ENCODE measurements around the gene LUZP4.
"Not testable (repeated sequence)": the region's sequence is repeated elsewhere in the genome, so short reads cannot be mapped to it uniquely, and the experiment has no call there.

LUZP4 gene, protein sequence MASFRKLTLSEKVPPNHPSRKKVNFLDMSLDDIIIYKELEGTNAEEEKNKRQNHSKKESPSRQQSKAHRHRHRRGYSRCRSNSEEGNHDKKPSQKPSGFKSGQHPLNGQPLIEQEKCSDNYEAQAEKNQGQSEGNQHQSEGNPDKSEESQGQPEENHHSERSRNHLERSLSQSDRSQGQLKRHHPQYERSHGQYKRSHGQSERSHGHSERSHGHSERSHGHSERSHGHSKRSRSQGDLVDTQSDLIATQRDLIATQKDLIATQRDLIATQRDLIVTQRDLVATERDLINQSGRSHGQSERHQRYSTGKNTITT

GRCh38 chrX:115289465-115289864 lies at the start of gene LUZP4:
Gene LUZP4, plus strand, starts transcription at chrX:115289715. Its CDS starts 45 bp downstream, at chrX:115289760.
- DNase-seq, result no peak

DNA sequence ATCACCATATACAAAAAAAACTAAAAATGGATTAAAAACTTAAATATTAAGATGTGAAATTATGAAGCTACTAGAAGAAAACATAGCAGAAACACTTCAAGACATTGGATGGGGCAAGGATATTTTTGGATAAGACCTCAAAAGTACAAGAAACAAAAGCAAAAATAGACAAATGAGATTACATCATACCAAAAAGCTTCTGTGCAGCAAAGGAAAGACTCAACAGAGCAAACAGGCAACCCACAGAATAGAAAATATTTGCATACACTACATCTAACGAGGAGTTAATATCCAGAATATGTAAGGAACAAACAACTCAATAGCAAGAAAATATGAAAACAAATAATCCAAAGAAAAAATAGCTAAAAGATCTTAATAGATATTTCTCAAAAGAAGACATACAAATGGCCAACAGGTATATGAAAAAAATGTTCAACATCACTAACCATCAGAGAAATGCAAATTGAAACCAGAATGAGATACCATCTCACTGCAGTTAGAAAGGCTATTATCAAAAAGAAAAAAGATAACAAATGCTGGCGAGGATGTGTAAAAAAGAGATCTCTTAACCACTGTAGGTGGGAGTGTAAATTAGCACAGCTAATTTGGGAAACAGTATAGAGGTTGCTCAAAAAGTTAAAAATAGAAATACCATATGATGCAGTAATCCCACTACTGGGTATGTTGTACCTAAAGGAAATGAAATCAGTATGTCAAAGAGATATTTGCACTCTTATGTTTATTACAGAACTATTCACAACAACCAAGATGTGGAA lies 37.9 kb upstream of the LUZP4 start:
- no peak for DNase-seq

- DNase-seq, result no peak
These were observed 34.5 kb upstream of the LUZP4 start for GRCh38 chrX:115255003-115255402.

DNA sequence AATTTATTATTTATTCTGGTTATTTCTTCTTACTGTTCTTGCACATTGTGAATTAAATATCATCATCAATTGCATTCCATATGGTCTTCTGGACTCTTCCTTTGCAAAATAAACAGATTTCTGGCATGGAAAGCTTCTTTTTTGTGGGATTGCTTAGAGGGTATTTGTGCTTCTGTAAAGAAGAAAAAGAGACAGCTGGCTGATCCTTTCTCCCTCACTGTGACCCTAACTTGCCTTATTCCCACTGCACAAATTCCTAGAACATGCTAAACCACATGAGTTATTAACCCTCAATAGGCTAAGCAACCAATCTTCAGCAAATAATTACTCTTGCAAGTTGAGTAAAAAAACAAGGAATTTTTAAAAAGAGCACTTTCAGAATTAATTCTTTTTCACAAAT lies 31.8 kb upstream of the LUZP4 start:
- no peak for DNase-seq

- DNase-seq, result no peak
These were observed 30.2 kb upstream of the LUZP4 start for GRCh38 chrX:115259238-115259875.

DNA sequence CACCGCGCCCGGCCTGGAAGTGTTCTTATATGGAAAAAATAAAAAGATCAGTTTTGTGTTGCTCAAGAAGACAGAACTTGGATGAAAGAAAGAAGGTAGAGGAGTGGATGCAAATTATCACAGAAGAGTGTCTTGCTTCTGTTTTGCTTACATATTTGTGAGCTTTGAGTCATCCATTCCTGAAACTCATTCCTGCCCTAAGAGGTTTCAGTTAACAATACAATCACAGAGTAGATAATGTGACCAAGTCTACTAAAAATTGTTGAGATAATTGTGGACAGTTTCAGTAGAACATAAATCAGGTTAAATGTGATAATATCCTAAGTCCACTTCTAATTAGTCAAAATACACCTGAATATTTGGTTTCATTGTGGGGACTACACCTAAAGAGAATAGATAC lies 29.2 kb upstream of the LUZP4 start:
- no peak for DNase-seq

- no peak for DNase-seq
These were observed 28.4 kb upstream of the LUZP4 start for GRCh38 chrX:115261148-115261547.

GRCh38 chrX:115264009-115264408 lies 25.5 kb upstream of the LUZP4 start:
- no peak for DNase-seq

DNA sequence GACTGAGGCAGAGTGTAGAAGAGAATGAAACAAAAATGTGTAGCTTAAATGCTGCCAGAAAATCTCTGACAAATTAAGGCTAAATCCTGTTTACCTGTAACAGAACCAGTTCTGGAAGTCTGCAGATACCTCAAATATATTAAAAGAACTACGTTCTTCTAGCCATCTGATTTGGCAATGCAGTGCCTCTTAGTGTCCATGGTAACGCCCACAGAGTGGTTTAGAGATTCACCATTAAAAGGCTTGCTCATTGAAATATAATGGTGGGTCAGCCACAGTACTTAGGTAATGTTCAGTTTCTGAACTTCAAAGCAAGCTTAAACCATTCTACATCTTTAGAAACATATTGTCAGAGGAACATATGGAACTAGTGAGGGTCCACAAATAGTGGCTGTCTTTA lies 23.2 kb upstream of the LUZP4 start:
- no peak for DNase-seq

DNA sequence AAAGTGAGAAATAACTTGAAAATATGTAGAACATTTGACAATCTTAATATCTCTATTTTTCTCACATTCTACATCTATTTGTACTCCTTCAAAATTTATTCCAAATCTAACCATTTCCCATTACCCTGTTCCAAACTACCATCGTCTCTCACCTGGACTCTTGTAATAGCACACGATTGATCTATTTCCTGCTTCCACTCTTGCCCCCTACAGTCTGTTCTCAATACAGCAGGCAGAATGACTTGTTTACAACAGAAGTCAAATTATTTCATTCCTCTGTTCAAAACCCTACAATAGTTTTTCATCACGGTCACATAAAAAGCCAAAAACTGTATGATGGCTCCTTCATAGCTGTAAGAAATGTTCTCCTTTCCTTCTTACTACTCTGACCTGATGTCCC lies 21.1 kb upstream of the LUZP4 start:
- no peak for DNase-seq

DNA sequence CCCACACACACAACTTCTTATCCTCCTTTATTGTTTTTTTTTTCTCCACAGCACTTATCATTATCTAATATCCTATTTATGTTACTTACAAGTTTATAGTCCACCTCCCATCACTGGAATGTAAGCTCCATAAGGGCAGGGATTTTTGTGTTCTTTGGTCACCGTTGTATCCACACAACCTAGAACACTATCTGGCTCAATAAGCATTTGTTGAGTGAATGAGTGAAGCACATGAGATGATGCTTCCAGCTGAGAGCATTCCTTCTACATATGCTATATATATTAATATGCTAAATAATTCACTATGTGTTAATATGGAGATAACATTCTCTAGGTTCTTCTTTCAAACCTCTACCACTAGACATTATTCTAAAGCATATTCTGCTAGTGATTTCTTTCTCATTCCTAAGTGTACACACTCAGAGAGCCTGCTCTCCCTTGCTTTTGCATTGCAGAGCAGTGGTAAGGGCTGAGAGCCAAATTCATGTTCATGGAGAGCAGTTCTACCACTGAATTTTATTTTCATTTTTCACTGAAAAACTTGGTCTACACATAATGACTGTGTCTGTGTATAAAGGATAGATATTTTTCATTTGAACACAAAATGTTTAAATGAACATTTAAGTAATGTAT lies 20.3 kb upstream of the LUZP4 start:
- no peak for DNase-seq

DNA sequence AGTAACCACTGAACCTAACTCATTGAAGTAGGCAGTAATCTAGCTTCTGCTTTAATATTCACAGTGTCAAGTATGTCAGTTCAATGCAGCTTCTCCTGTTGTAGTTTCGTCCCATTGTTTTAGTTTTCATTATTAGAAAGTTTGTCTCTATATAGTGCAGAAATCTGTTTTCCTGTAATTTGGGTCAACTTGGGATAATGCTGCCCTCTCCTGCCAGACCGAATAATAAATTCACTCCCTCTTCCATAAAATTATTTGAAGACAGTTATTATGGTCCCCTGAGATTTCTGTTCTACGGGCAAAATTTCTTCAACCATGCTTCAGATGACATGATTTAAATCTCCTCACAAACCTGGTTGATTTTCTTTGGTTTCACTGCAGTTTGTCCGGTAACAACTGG lies 4.6 kb upstream of the LUZP4 start:
- no peak for DNase-seq

- no peak for DNase-seq
These were observed 7.7 kb downstream of the LUZP4 start for GRCh38 chrX:115297189-115297588.

DNA sequence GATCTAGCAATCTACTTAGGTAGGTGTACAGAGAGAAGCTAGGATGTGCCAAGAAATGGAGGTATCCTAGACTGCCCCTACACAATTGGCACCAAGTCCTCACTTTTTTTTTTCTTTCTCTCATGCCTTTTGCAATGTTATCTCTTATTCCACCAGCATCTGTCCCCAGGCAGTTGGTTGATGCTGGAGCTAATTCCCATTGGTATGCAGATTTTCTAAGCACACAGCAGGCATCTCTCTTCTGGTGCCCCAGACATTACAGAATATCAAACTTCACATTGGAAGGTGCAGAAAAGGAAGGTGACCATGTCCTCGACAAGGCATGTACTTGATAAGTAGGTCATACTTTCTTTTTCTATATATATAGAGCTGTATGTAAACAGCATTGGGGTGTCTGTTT lies 21.6 kb downstream of the LUZP4 start:
- DNase-seq, result no peak

DNA sequence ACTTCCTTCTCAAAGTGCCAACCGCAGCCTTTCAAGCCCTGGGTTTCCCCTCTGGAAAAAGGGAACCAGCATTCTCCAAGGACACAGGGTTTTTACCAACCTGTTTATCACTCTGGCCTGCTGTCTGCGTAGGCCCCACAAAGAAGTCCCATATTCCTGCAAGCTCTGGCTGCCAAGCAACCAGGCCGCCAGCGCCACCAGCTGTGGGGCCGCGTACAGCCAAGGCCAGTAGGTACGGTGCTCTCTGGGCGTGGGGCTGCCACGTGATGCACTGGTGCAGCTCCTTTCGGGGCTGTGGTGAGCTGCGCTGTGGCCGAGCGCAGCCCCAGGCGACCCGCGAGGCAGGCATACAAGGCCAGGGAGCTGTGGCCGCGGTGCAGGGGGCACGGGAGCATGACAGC lies 22.1 kb downstream of the LUZP4 start:
- DNase-seq, result no peak

GRCh38 chrX:115318139-115318538 lies 28.6 kb downstream of the LUZP4 start:
- DNase-seq, result no peak

DNA sequence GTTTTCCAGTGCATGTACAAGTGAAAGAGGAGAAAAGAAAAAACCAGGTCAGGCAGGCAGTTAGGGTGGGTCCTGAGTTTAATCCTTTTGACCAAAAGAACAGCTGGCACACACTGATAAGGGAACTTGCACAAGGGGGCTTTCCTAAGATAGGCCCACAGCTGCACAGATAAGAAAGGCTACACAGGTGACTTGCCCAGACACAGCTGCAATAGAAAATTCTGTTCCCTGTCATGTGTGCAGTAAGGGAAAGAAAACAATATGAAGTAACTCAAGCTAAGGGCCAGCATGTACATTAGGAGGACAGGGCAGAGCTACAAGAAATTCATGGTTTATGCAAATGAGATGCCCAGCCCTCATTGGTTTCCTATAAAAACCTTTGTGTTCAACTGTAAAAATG lies 32.9 kb downstream of the LUZP4 start:
- DNase-seq, result no peak

GRCh38 chrX:115324194-115324593 lies 34.7 kb downstream of the LUZP4 start:
- DNase-seq, result no peak

GRCh38 chrX:115329282-115329681 lies 39.8 kb downstream of the LUZP4 start:
- DNase-seq, result not testable (repeated sequence)

DNA sequence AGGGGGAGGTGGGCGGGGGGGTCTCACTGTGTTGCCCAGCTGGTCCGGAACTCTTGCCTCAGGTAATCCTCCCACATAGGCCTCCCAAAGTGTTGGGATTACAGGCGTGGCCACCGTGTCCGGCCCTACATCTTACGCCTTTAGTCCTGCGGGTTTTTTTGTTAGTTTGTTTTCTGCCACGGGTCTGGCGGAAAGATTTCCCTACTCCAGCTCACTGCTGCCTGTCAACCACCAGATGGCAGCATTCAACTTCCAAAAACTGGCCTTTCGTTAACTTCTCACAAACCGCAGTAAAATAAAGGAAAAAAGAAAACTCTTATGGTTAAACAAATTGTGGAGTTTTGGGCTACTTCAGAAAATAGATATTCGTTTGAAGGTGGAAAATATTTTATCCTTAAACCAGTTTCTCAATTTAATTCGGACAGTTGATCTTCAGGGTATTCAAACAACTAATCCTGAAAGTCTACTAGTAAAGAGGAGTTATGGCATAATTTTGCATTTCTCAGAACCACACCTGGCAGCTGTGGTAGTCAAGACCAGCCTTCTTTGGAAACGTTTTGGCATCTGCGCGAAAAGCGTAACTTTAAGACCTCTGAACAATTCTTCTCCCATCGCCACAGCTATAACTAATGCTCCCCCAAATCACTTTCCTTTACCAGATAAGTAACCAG lies 41.1 kb downstream of the LUZP4 start:
- no peak for DNase-seq

- no peak for DNase-seq
These were observed 43.3 kb downstream of the LUZP4 start for GRCh38 chrX:115332832-115333231.

DNA sequence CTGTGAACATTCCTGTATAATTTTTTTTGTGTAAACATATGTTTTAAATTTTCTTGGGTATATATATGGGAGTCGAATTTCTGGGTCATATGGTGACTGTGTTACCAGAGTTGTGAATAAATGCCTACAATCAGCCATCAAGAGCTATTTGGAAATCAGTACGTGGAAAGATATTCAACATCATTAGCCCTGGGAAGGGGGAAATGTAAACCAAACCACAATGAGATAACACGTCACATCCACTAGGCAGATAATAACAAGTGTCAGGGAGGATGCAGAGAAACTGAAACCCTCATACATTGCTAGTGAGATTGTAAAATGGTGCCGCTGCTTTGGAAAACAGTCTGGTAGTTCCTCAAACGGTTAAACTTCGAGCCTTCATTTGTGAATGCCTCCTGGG lies 43.9 kb downstream of the LUZP4 start:
- DNase-seq, result no peak
